ENCODE measurements around the gene B4GALNT4.

B4GALNT4 gene

DNA sequence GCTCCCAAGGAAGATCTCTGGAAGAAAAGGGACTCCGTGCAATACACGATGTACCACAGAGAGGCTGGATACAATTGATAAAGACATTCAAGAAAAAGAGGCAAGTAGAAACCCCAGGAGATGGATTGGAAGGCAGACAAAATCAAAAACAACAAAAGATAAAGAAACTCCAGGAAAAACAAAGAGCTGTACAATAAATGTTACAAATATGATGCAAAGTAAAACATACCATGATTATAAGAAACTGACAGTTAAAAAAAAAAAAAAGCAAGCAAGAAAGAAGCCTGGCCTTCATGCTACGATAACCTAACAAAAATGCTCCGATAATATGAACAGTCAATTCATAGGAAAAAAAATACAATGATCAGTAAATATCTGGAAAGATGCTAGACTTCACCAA is 56.0 kb downstream of the B4GALNT4 start:
- H3K4me2 ChIP-seq (ENCODE audit: low read depth, low read length) = no peak overlapping the region
- H3K4me1 ChIP-seq (ENCODE audit: low read length) = no peaks in the 10 kb centered on the region
- H3K27me3 ChIP-seq (replicated peaks; ENCODE audit: insufficient read depth, low read length) = peaks cover 42% of the 10 kb centered on the region
- H3K9me2 ChIP-seq (replicated peaks; ENCODE audit: insufficient read depth, low read length) = no peaks in the 10 kb centered on the region
- H3K9me3 ChIP-seq (replicated peaks; ENCODE audit: insufficient read depth, low read length) = no peaks in the 10 kb centered on the region
- no peak overlapping the region for H3K4me3 ChIP-seq (ENCODE audit: low read length)
- H2AFZ ChIP-seq (ENCODE audit: low read length) = no peak overlapping the region
- H3F3A ChIP-seq (ENCODE audit: insufficient read depth, low read length) = no peaks in the 10 kb centered on the region
- no peak overlapping the region for H3K27ac ChIP-seq (ENCODE audit: low read length)
- H3K36me3 ChIP-seq (replicated peaks; ENCODE audit: insufficient read depth, low read length) = no peaks in the 10 kb centered on the region
- H3K79me2 ChIP-seq (ENCODE audit: low read length) = no peaks in the 10 kb centered on the region
- DNase-seq = no peak
- TF ChIP-seq, protein P1, sequence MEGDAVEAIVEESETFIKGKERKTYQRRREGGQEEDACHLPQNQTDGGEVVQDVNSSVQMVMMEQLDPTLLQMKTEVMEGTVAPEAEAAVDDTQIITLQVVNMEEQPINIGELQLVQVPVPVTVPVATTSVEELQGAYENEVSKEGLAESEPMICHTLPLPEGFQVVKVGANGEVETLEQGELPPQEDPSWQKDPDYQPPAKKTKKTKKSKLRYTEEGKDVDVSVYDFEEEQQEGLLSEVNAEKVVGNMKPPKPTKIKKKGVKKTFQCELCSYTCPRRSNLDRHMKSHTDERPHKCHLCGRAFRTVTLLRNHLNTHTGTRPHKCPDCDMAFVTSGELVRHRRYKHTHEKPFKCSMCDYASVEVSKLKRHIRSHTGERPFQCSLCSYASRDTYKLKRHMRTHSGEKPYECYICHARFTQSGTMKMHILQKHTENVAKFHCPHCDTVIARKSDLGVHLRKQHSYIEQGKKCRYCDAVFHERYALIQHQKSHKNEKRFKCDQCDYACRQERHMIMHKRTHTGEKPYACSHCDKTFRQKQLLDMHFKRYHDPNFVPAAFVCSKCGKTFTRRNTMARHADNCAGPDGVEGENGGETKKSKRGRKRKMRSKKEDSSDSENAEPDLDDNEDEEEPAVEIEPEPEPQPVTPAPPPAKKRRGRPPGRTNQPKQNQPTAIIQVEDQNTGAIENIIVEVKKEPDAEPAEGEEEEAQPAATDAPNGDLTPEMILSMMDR (IDR thresholded peaks at IDR 0.05; ENCODE audit: low read length) = no peak
- TF ChIP-seq EZH2phosphoT487 (IDR thresholded peaks at IDR 0.05; ENCODE audit: low read length) = no peak
- TF ChIP-seq EZH2 (optimal IDR thresholded peaks at IDR 0.05; ENCODE audit: low read depth, low read length) = no peak
- H4K20me1 ChIP-seq (ENCODE audit: insufficient read depth, low read length) = no peaks in the 10 kb centered on the region
- no peak overlapping the region for H3K9ac ChIP-seq (ENCODE audit: low read length)

DNA sequence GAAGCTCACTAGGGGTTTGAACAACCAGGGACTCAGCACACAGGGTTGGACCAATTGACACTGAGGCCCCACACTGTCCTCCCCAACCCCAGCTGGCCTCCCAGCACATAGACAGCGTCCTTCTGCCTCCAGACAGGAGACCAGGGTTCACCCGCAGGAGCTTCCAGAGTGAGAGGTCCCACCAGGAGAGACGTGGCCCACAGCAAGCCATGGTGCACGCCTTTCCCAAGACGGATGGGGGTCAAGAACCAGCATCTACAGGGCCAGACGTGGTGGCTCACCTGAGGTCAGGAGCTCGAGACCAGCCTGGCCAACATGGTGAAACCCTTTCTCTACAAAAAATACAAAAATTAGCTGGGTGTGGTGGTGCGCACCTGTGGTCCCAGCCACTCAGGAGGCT is 57.6 kb downstream of the B4GALNT4 start:
- DNase-seq = no peak
- Histone ChIP-seq H3F3A (ENCODE audit: insufficient read depth, low read length) (no peaks in the 10 kb centered on the region), H3K4me2 (ENCODE audit: low read depth, low read length) (no peak overlapping the region), H3K27ac (ENCODE audit: low read length) (no peak overlapping the region), H3K9me3 (replicated peaks; ENCODE audit: insufficient read depth, low read length) (no peaks in the 10 kb centered on the region), H4K20me1 (ENCODE audit: insufficient read depth, low read length) (no peaks in the 10 kb centered on the region), H3K4me3 (ENCODE audit: low read length) (no peak overlapping the region), H3K27me3 (replicated peaks; ENCODE audit: insufficient read depth, low read length) (peaks cover 42% of the 10 kb centered on the region), H3K36me3 (replicated peaks; ENCODE audit: insufficient read depth, low read length) (no peaks in the 10 kb centered on the region), H3K4me1 (ENCODE audit: low read length) (no peaks in the 10 kb centered on the region), H3K79me2 (ENCODE audit: low read length) (no peaks in the 10 kb centered on the region), H2AFZ (ENCODE audit: low read length) (no peak overlapping the region), H3K9ac (ENCODE audit: low read length) (no peak overlapping the region), H3K9me2 (replicated peaks; ENCODE audit: insufficient read depth, low read length) (no peaks in the 10 kb centered on the region)
- TF ChIP-seq EZH2phosphoT487 (IDR thresholded peaks at IDR 0.05; ENCODE audit: low read length) = no peak
- TF ChIP-seq, protein P1 (IDR thresholded peaks at IDR 0.05; ENCODE audit: low read length) = no peak
- no peak for TF ChIP-seq EZH2 (optimal IDR thresholded peaks at IDR 0.05; ENCODE audit: low read depth, low read length)

DNA sequence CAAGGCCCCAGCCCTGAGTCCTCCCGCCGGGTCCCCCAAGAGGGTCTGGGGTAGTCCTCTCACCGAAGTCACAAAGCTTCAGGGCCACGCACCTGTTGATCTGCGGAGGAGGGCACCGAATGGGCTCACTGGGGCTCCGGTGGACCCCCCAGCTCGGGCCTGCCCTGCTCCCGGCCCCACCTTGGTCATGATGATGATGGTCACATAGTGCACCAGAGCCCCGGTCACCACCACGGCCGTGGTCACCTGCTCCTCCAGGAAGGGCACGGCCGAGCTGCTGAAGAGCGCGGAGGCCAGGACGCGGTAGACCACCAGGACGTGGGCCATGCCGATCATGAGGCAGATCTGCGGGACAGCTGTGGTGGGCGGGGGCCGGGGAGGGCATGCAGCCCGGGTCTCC is 59.0 kb downstream of the B4GALNT4 start:
- Histone ChIP-seq H3K4me3 (ENCODE audit: low read length) (no peak overlapping the region), H3K9me2 (replicated peaks; ENCODE audit: insufficient read depth, low read length) (no peaks in the 10 kb centered on the region), H3K27me3 (replicated peaks; ENCODE audit: insufficient read depth, low read length) (peaks cover 31% of the 10 kb centered on the region), H3K4me2 (ENCODE audit: low read depth, low read length) (no peak overlapping the region), H3K9me3 (replicated peaks; ENCODE audit: insufficient read depth, low read length) (no peaks in the 10 kb centered on the region), H3F3A (ENCODE audit: insufficient read depth, low read length) (no peaks in the 10 kb centered on the region), H3K27ac (ENCODE audit: low read length) (no peak overlapping the region), H2AFZ (ENCODE audit: low read length) (no peak overlapping the region), H3K9ac (ENCODE audit: low read length) (no peak overlapping the region), H3K4me1 (ENCODE audit: low read length) (no peaks in the 10 kb centered on the region), H4K20me1 (ENCODE audit: insufficient read depth, low read length) (no peaks in the 10 kb centered on the region), H3K36me3 (replicated peaks; ENCODE audit: insufficient read depth, low read length) (no peaks in the 10 kb centered on the region), H3K79me2 (ENCODE audit: low read length) (no peaks in the 10 kb centered on the region)
- no peak for DNase-seq
- TF ChIP-seq, protein P1 (IDR thresholded peaks at IDR 0.05; ENCODE audit: low read length) = no peak
- TF ChIP-seq EZH2 (optimal IDR thresholded peaks at IDR 0.05; ENCODE audit: low read depth, low read length) (no peak), EZH2phosphoT487 (IDR thresholded peaks at IDR 0.05; ENCODE audit: low read length) (no peak)
